COLO668 (cell line): ENCODE data around the gene DHRS9.

Experiments
- DNase-seq: peaks from one replicate; lab custom pipeline; 2025; ENCODE audit not compliant: unreplicated experiment; lab: John Stamatoyannopoulos, UW

Gene DHRS9

DNA sequence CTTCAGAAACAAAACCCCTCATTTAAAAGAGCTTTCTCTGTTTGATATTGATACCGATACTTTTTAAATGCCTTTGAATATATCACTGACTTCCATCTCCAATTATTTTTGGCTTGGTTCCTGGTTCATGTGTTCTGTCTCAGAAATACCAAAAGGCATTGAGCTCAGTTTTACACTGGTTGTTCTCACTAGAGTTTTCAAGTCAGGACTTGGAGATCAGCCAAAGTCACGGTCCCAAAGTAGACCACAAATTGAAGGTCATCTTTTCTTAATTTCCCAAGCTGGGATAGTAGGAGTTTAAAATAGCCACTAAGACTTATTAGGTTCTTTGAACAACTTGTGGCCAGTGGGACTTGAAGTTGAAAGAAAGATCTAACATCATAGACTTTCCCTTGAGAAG lies 24.2 kb downstream of the DHRS9 start:
- no peak for DNase-seq

DNA sequence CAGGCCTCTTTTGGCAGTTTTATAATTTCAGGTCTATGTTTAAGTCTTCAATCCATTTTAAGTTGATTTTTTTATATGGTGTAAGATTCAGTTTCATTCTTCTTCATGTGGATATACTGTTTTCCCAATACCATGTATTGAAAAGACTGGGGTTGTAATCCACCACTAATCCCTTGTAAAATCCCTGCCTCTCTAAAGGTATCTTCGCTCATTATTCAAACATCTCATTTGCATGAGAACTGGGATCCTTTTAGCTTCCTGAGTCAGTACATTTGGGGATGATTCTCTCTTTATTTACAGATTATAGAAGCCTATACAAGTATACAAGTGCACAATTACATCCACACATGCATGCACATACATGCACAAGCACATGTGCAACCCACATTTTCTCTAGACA lies 25.3 kb downstream of the DHRS9 start:
- no peak for DNase-seq

DNA sequence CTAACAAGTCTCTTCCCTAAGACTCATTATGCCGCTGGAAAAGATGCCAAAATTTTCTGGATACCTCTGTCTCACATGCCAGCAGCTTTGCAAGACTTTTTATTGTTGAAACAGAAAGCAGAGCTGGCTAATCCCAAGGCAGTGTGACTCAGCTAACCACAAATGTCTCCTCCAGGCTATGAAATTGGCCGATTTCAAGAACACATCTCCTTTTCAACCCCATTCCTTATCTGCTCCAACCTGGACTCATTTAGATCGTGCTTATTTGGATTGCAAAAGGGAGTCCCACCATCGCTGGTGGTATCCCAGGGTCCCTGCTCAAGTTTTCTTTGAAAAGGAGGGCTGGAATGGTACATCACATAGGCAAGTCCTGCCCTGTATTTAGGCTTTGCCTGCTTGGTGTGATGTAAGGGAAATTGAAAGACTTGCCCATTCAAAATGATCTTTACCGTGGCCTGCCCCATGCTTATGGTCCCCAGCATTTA lies 26.3 kb downstream of the DHRS9 start:
- DNase-seq = no peak

DNA sequence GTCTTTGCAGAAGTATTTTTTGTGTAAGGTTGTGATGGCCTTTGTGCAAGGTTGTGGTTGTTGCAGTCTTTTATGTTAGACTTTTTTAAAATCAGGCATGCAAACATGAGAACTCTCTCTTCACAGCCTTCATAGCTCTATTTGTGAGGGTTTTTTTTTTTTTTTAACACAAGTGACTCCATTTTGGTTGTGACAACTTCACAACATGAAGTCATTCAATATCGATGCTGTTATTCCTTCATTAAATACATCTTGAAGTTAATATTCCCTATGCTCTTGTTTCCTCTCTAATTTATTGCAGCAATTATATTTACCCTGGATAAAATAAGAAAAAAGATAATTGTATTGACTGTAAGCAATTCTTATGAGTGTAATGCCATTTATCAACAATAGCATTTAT lies 35.5 kb downstream of the DHRS9 start:
- DNase-seq = no peak

DNA sequence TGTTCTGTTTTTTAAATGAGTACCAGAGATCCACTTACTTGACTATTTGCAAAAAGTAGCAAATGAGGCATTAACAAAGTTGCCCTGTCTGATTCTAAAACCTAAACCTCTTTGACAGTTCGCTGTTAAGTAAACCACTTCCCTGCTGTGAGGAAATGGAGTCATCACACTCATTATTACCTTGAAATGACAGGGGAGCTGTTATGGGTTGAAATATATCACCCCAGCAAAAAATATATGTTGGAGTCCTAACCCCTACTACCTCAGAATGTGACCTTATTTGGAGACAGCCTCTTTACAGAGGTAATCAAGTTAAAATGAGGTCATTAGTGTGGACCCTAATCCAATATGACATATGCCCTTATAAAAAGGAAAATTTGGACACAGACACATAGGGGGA lies 36.1 kb downstream of the DHRS9 start:
- no peak for DNase-seq

DNA sequence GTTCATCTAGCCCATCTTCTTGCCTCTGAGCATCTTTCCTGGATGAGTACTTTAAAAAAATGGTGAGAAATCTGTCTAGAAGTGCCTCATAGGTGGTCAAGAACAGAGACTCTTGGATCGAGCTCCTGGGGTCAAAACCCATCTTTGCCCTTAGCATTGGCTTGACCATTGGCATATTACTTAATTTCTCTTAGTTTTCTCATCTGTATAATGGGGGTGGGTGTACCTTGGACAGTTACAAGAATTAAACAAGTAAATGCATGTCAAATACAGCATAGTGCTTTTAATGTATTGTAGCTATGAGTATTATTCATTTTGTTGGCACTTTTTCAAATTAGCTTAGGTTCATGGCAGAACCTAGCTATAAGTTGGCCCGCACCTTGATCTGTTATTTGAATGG lies 36.8 kb downstream of the DHRS9 start:
- no peak for DNase-seq

DNA sequence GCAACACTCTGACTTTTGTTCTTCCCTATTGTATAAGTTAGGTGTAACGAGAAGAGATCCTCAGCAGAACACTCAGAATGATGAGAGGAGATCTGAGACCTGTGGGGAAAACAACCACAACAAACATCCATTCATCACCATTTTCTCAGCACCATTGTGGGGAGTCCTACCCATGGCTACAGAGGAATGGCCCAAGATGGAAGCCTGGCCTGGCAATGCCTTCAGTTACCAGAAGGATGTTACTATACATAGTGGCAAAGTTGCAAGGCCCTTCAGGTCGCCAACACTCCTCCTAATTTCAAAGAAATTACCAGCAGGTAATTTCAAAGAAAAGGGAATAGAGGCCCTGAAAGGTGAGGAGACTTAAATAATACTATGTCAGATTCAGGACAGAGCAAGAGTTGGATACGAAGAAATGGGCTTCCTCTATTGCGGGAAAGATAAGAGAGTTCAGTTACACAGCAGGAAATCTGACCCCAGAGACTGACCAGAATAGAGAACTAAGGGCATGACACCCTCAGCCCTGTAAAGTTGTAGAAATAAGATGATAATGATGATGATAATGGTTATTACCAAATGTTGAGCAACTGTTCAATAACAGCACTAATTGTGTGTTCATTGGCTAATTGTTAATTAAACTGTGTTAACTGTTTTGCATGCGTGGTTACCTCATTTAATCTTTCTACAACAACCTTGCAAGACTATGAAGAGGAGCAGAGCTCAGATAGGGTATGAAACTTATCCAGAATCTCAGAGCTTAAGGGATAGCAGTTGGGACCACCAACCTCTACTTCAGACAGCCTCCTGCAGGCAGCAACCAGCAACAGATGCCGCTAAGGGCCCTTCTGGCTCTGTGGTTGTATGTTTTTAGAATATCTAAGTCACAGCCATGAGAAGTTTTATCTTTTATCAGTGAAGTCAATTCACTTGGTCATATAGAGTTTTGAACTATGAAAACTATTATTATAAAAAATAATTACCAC lies 37.5 kb downstream of the DHRS9 start:
- DNase-seq = no peak

DNA sequence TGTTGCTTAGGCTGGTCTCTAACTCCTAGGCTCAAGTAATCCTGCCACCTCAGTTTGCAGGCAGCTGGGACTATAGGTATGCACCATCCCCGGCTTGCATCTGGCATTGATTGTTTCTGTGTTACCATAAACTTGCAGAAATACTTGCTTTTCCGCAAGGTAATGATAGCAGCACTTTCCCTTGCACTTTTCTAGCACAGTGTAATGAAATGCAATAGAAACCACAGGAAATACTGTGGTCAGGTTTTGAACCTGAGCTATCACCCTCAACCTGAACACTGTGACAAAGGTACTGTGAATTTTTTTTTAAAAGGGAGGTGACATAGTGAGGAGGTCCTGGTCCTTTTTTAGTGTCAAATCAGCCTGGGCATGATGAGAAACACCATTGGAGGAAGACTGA lies 38.3 kb downstream of the DHRS9 start:
- DNase-seq = no peak

DNA sequence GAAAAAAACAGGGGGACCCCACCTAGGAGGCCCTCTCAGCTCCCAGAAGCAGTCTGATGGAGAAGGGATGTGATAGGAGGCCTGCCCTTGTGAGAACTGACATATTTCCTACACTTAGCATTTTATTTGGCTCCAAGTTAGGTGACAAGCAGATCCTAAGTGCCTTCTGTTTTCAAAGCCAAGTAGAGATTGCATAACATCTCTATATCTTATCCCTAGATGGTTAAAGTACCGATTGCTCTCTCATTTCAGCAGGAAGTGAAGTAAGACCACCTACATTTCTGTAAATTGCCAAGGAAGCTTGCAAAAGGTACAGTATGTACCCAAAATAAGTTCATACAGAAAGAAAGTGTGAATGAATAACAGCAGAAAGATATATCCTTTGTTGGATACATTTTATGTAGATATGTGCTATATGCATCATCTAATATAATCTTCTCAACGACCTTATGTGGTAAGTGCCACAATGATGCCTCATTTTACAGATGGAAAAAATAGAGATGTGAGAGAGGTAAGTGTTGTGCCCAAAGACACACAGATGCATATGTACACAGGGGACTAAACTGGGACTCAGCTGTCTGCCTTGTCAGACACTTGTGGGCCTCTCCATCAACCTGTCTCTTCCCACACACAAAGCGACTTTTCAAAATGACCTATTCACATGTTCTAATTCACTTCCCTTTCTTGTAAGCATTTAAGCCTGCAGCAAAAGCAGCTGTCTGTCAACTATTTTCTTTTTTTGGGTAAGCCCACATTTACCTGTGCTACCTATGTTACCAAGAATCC lies 38.9 kb downstream of the DHRS9 start:
- DNase-seq = no peak

DNA sequence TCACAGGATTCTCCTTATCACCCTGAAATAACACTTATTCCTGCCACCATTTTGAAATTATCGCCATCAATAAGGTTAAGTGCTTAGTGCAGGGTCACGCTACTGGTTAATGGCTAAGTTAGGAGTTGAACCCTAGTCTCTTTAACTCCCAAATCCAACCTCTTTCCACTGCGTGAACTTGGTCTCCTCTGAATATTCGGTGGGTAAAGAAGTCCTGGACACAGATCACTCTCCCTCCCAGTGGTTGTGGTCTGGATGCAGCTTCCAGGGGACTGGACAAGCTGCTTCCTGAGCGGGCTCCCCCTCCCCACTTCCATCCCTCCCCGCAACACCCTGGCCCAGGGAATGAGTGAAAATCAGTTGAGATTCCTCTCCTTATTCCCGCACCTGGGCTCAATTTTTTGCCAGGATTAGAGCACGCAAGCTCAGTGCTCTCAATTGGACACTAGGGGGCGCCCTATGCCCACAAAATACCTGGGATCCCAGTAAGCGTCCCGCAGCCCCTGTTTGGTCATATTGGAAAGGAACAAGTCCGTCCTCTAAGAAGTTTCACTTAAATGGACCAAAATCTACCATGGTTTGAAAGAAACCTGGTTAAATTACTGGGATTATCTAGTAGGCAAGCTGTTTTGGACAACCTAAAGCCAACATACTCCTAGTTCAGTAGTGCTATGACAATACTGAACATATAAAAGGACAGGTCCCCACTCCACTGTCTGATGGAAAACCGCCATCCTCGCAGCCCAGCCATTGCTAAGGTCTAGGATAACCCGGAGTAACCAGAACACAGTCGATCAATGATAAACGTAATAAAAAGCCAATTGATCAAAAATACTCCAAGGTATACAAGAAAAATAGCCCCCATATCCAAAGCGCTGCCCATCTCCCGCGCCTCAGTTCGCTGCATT lies 40.4 kb downstream of the DHRS9 start:
- peak; percentile 73 for DNase-seq

DNA sequence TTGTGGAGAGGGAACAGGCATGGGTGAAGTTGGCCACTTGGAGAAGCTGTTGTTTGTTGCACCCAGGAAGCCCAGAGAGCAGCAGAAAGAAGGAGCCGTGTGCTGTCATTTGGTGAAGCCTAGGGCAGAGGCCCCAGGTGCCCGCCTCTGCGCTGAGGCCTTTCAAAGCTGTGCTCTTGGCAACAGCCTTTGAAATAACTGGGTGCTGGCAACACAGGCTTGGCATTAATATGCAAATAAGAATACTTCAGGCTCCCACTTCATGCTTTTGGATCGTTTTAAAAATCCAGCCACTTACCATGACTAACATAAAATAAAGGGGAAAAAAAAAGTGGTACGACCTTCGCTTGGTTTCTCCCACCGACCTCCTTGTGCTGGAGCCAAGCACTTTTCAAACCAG lies 41.1 kb downstream of the DHRS9 start:
- DNase-seq = no peak

DNA sequence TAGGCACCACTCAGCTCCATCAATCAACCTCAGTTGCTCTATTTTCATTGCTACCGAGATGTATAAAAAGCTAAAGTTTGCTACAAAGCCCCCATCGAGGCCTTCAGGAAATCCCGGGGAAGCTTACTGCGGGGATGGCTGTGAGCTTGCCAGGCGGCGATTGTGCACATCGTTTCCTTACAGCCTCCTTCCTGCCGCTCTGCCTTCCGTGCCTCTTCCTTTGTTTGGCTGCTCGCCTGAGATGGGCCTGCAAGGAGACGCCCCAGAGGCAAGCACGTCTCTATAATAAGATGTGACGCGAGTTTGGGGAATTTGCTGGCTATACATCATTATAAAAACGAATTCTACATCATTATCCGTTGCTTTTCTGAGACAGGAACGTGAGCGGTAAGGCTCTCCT lies 41.6 kb downstream of the DHRS9 start:
- DNase-seq = no peak

DNA sequence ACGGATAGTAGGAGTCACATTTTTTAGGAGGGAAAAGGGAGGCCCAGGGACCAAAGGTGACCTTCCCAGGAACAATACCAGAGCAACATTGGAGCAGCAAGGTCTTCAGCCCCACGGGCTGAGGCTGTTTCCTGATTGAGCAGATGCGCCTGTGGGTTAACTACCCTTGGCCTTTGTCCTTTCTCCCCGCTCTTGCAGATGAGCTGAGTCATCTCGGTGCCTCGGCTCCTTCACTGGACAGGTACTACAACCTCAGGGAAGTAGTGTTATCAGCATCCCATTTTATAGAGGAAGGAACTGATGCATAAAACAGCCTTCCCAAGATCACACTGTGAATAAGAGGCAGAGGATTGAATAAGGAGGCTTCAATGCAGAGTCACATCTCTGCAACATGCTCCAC lies 43.5 kb downstream of the DHRS9 start:
- no peak for DNase-seq

DNA sequence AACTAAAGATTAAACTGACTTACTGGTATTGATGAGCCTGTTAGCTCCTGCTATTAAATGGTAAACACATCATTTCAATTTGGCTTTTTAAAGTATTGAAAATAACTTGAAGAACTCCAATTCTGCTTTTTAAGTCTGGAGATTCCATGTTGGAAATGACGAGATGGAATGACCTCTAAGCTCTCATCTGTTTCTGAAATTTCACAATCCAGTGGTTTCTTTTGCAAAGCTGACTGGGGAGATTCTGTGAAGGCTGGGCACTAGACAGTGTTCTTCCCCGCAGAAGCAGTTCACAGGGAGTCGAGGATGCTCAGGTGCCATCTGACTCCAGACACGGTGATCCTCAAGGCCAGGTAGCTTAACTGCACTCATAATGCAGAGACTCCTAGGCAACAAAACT lies 44.7 kb downstream of the DHRS9 start:
- no peak for DNase-seq

DNA sequence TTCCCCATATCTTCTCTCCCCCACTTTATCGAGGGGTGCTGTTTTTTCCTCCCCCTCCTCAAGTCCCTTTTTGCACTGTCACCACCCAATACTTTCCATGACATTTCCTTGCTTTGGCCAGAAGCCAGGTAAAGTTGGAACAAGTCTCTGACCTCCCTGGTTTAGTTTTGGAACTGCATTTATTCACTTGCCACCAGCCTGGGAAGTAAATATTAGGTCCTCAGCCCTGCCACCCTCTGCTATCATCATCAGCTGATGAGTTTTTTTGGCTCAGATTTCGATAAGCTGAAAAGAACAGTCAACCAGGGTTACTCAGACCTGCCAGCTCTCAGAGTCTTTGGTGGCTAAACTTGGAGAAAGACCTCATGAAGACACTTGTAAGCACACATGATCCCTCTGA lies 47.0 kb downstream of the DHRS9 start:
- no peak for DNase-seq

DNA sequence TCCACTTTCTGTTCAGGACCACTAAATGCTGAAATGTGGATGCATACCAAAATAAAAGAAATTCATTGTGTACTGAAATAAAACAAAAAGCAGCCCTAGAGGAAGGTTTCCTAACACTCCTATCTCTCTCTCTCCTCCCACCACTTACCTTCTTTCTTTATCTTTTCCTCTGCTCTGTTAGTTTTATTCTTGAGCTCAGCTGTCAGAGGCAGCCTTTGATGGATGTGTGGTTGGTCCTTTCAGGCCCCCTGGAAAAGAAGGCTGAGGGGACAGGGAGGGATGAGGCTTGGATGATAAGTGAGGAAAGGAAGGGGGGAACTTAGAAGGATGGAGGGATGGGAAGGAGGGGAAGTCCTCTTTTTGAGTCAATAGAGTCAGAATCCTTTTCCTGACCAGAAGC lies 47.6 kb downstream of the DHRS9 start:
- no peak for DNase-seq

DNA sequence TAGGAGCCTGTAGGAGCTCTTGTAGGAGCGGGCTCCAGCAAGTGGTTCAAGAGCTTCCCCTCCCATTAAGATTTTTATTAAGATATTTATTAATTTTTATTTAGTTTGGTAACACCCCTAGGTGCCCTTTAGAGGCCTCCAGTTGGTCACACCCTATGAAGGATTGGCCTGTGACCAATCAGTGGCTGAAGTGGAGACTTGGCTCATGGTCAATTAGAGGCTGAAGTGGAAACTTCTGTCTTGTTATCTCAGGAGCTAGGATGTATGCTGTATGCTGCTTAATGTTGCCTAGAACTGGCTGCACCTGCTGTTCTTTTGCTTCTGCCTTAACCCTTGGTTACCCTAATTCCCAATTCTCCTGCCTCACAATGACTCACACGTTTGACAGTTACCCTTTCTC lies 48.7 kb downstream of the DHRS9 start:
- DNase-seq = no peak

DNA sequence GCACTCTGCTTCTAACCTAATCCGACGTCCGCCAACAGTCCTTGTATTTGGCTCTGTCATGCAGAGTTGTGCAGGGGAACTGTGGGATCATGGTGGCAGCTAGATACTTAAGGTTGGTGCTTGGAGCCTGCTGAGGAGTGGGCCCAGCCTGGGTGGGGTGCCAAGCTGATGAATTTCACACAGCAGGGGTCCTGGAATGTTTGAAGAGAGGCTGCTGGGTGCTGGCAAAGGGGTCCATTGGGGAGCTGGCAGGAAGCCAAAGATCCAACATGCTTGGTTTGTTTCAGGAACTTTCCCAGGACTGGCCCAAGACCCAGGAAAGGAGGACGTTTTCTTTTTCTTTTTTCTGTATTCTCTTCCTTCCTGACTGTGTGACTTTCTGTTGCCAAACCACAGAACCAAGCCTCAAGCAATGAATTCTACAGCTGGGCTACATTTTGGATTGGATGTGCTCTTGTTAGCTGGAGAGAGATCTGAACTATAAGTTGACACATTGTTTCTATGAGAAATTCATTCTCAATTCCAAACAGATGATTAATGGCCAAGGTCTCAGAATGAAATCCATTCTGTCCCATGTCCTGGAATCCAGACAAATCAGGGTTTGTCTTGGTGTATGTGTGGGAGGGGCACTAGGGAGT lies 49.9 kb downstream of the DHRS9 start:
- DNase-seq = no peak

DNA sequence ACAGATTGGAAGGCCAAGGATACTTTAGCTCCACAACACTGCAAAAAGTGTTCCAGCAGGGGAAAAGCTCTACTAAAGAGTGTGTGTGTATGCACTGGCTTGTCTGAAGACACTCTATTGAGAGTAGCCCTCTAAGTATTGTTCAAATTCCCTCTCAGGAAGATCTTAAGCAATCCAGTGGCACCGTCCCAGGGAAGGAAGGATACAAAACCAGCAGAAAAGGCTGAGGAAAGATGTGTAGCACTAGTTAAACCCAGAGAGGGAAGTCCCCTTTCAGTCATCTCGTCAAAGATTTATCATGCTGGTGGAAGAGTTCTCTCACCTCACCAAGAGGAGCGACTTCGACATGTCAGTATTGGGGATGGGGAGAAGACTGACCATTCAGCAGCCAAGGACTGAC lies 50.5 kb downstream of the DHRS9 start:
- no peak for DNase-seq

DNA sequence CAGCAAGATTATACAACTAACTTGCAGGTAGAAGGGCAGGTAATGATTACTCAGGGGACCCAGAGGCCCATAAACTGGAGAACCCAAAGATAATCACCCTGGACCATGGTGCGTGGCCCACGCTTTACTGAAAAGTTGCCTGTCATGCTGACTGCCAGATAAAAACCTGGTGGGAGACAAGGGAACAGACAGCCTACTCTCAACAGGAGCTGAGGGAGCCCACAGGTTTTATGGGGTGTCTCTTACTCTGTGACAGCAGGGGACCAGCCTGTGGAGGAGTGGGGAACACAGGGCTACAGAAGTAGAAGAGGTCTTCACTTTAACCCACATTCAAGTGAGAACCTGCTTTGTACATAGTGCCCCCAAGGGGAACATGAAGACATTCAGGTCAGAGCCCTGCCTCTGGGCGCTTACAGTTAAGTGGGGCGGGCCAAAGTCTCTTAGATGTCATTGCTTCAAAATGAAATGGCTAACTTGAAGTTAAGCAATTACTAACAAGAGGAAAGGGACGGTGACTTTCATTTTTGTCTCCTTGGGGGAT lies 60.4 kb downstream of the DHRS9 start:
- DNase-seq = no peak
